K562 (cell line): ENCODE measurements around the gene ADARB2.

Source experiments
- HNRNPL ChIP-seq: fragments of 200-400 bp; formaldehyde crosslinking; IDR thresholded peaks from 2 replicates; pipeline ENCODE4 v1.6.1; 2017; ENCODE audit warnings: low read depth, mild to moderate bottlenecking, low read length
- MAFF ChIP-seq: IDR thresholded peaks from 2 replicates; pipeline ENCODE4 v1.6.1; 2012; ENCODE audit warnings: low read length, improper control_type of control experiment
- RCOR1 ChIP-seq, 2 experiments: IDR thresholded peaks; 2 replicates each; pipeline ENCODE4 v1.6.1; 2012; ENCODE audit warnings: low read depth in 2 of 2, low read length in 2 of 2, borderline replicate concordance in 1 of 2, improper control_type of control experiment in 1 of 2
- RNF2 ChIP-seq: sonication (generic); IDR thresholded peaks from 2 replicates; pipeline ENCODE4 v1.6.1; 2016
- SMARCA4 ChIP-seq: fragments of 450-650 bp; IDR thresholded peaks from 2 replicates; pipeline ENCODE4 v1.6.1; 2016
- ZNF507 ChIP-seq: conservative IDR thresholded peaks from 2 replicates; pipeline ENCODE4 v1.6.1; 2017; ENCODE audit warnings: missing genetic modification characterization, missing compliant biosample characterization
- TF ChIP-seq, protein P1 (sequence below), 3 experiments: IDR thresholded peaks in 2 of 3; conservative IDR thresholded peaks in 1 of 3; 2 replicates each; pipeline ENCODE4 v1.5.1; 2011 to 2012; ENCODE audit warnings: low read length in 3 of 3, mild to moderate bottlenecking in 3 of 3, control low read depth in 2 of 3, improper control_type of control experiment in 1 of 3, inconsistent platforms in 1 of 3, low read depth in 1 of 3, mixed read lengths in 1 of 3, moderate library complexity in 1 of 3; ENCODE audit not compliant: insufficient read depth in 2 of 3
- TF ChIP-seq, protein P2 (sequence below): fragments of 450-650 bp; formaldehyde crosslinking; IDR thresholded peaks from 2 replicates; pipeline ENCODE4 v1.4.0; 2020; ENCODE audit warnings: mild to moderate bottlenecking, mixed read lengths

DNA sequence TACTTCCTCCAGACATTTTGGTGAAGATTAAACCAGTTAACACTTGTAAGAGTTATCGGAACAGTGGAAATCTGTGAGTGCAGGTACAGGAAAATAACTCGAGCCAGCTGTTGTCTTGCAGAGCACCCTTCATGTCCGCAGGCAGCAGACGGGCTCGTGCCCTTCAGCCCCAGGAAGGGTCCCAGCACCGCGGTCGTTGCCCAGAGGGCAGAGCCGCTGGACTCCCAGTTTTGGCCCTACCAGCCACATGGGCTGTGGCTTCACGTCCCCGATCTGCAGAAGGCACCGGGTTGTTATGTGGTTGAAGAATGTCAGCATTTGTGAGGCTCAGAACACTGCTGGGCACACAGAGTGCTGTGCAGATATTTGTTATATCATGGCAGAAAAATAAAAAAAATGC, 7.2 kb upstream of the ADARB2 start:
- TF ChIP-seq RCOR1 (IDR thresholded peaks at IDR 0.05; ENCODE audit: borderline replicate concordance in 1 of 2, low read depth in 2 of 2, low read length in 2 of 2), result no peak
- TF ChIP-seq HNRNPL, result no peak
- TF ChIP-seq, protein P1, sequence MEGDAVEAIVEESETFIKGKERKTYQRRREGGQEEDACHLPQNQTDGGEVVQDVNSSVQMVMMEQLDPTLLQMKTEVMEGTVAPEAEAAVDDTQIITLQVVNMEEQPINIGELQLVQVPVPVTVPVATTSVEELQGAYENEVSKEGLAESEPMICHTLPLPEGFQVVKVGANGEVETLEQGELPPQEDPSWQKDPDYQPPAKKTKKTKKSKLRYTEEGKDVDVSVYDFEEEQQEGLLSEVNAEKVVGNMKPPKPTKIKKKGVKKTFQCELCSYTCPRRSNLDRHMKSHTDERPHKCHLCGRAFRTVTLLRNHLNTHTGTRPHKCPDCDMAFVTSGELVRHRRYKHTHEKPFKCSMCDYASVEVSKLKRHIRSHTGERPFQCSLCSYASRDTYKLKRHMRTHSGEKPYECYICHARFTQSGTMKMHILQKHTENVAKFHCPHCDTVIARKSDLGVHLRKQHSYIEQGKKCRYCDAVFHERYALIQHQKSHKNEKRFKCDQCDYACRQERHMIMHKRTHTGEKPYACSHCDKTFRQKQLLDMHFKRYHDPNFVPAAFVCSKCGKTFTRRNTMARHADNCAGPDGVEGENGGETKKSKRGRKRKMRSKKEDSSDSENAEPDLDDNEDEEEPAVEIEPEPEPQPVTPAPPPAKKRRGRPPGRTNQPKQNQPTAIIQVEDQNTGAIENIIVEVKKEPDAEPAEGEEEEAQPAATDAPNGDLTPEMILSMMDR (IDR thresholded peaks at IDR 0.05 in 2 of 3, conservative IDR thresholded peaks at IDR 0.05 in 1 of 3; ENCODE audit: insufficient read depth in 2 of 3, low read depth in 1 of 3, low read length in 3 of 3), result no peak
- TF ChIP-seq SMARCA4, result no peak
- TF ChIP-seq ZNF507 (tag), result no peak
- no peak for TF ChIP-seq RNF2
- TF ChIP-seq, protein P2, sequence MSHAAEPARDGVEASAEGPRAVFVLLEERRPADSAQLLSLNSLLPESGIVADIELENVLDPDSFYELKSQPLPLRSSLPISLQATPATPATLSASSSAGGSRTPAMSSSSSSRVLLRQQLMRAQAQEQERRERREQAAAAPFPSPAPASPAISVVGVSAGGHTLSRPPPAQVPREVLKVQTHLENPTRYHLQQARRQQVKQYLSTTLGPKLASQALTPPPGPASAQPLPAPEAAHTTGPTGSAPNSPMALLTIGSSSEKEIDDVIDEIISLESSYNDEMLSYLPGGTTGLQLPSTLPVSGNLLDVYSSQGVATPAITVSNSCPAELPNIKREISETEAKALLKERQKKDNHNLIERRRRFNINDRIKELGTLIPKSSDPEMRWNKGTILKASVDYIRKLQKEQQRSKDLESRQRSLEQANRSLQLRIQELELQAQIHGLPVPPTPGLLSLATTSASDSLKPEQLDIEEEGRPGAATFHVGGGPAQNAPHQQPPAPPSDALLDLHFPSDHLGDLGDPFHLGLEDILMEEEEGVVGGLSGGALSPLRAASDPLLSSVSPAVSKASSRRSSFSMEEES (CRISPR knock-in tag), result no peak
- TF ChIP-seq MAFF, result no peak
